Upper lobe of left lung (tissue), 4 donors: ENCODE data around the gene KRT74.

Experiments
- CTCF ChIP-seq, 6 experiments: fragments of 450-650 bp in 4 of 6; fragments of 200-600 bp in 2 of 6; sonication (generic) in 2 of 6; IDR thresholded peaks; one replicate each; pipeline ENCODE4 v1.5.1; 2016 to 2019; ENCODE audit warnings: antibody characterized with exemption in 6 of 6
- EP300 ChIP-seq, 4 donors: sonication (generic); formaldehyde crosslinking; IDR thresholded peaks; one replicate each; pipeline ENCODE4 v1.5.1; 2017; ENCODE audit warnings: antibody characterized with exemption in 4 of 4, control low read depth in 2 of 4
- POLR2A ChIP-seq, 4 donors: fragments of 450-650 bp; IDR thresholded peaks; one replicate each; pipeline ENCODE4 v1.5.1; 2016 to 2017; ENCODE audit warnings: antibody characterized with exemption in 4 of 4, mild to moderate bottlenecking in 2 of 4
- POLR2AphosphoS5 ChIP-seq, 2 donors: sonication (generic); formaldehyde crosslinking; IDR thresholded peaks; one replicate each; pipeline ENCODE4 v1.5.1; 2017; ENCODE audit warnings: antibody characterized with exemption in 2 of 2

DNA sequence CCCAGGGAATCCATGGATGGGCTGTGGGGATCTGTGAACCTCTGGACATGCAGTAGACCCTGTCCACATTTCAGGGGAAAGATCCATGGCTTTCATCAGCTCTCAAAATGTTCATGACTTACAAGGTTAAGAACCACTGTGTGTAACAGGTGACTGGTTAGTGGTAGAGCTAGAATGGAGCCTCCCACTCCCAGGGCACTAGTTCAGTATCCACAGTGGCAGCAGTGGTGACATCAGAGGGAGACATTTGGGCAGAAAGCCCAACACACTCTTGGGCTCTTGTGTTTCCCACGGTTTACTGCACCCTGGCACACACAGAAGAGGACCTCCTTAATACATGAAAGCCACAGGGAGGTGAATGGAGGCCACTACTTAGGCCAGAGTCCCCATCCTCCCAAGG, 9.1 kb downstream of the KRT74 start:
- TF ChIP-seq CTCF (IDR thresholded peaks at IDR 0.05) (no peak), EP300 (IDR thresholded peaks at IDR 0.05) (no peak), POLR2A (IDR thresholded peaks at IDR 0.05) (no peak), POLR2AphosphoS5 (IDR thresholded peaks at IDR 0.05) (no peak)
